SKM-1 treated with dmso at 0.1 percent for 144 hours (cell line): Measurements from ENCODE around the gene FAM78A.
"Not testable (repeated sequence)": the region's sequence is repeated elsewhere in the genome, so short reads cannot be mapped to it uniquely, and the experiment has no call there.

Source experiments
- DNase-seq: peaks from one replicate; lab custom pipeline; 2025; ENCODE audit not compliant: unreplicated experiment; lab: John Stamatoyannopoulos, UW

FAM78A gene

GRCh38 chr9:131282688-131283422 is 6.5 kb upstream of the FAM78A start:
- DNase-seq = no peak

- DNase-seq = no peak
Measured at GRCh38 chr9:131282175-131282574, 5.9 kb upstream of the FAM78A start.

- DNase-seq = no peak
Measured at GRCh38 chr9:131281119-131281965, 5.0 kb upstream of the FAM78A start.

DNA sequence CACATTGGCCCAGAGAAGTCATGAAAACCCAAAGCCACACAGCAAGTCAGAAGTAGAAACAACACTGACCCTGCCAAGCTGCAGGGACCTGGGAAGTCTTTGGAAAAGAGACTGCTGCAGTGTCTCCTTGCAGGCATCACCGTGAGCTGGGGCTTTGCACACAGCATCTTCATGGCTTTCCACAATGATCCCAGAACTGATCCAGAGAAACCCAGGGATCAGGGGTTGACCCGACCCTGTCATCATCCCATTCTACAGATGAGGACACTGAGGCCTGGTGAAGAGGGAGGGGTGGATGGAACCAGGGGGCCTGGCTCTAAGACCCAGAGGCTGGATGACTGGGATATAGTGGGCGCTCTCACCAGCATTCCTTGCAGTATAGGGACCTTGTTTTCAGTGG is 4.3 kb upstream of the FAM78A start:
- no peak for DNase-seq

- DNase-seq = no peak
Measured at GRCh38 chr9:131279863-131280570, 3.7 kb upstream of the FAM78A start.

DNA sequence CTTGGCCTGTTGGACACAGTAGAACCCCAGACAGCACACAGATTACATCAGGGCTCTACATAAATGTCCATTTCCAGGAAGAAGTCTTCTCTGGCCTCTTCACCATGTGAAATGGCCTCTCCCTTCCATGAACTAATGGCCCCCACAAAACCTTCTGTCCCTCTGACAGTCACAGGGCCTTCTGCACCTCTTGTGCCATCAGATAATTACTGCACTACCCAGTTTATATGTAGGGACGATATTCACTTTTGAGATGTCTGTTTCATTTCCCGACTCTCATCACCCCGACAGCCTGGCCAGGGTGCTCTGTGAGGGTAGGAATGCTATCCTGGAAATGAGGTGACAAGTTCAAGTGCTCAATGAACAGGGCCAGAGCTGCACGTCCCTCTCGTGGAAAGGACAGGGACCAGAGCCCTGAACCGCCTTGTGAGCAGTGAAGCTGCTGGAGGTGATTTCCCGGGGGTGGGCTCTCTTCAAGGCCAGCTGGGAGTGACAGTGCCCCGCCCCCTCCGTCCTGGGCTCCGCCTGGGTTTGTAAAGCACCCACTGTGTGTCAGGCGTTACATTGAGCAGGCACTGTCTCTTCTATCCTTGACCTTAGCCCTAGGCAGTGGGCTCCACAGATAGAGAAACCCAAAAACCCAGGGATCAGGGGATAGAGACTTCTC is 3.0 kb upstream of the FAM78A start:
- DNase-seq = no peak

DNA sequence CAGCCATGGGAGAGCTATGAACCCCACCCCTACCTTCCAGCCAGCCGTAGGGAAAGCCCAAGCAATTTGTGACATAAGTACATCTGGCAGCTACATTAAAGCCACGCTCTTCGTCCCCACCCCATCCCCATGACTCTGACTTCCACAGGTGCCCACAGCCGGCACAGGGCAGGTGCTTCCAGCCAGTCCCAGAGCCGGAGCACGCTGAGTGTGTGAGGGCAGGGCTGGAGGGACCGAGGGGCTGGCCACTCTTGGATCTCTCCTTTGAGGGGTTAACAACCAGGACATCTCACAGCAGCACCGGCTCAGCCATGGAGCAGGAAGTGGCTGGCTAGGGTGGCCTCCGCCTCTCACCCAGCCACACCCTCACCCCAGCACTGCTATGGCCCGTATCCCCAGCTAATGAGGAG is 2.4 kb upstream of the FAM78A start:
- no peak for DNase-seq

DNA sequence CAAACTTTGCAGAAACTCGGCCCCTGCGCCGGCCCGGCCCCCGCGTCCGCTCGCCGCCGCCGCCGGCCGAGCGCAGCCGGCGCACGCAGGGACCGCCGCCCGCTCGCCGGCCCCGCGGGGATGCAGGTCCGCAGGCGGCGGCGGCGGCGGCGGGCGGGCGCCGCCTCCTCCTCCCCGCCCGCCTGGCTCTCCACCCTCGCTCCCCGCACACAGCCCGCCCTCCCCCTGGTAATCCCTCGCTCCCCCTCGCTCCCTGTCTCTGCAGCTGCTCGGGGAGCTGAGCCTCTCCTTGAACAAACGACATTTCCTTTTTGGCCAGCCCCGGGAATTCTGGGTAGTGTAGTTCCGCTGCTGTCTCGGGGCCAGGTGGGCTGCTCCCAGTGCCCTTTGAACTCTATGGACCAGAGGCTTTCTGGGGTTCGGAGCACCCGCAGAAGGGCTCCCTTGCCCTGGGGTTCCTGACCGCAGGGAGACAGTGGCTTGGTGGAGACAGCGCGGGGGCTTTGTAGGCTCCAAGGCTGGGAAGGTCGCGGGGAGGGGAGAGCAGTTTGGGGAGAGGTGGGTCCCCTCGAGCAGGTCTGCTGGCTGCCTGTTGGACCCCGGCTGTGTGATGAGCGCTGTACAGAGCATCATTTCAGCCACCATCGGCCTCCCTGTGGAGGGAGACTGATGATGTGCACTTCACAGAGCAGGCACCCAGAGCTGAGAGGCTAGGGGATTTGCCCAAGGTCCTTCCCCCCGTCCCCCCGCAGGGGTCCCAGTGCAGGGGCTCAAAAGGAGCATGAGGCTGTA is 1.8 kb upstream of the FAM78A start:
- peak; percentile 80 for DNase-seq

- DNase-seq = no peak
Measured at GRCh38 chr9:131277287-131277909, 1.1 kb upstream of the FAM78A start.

DNA sequence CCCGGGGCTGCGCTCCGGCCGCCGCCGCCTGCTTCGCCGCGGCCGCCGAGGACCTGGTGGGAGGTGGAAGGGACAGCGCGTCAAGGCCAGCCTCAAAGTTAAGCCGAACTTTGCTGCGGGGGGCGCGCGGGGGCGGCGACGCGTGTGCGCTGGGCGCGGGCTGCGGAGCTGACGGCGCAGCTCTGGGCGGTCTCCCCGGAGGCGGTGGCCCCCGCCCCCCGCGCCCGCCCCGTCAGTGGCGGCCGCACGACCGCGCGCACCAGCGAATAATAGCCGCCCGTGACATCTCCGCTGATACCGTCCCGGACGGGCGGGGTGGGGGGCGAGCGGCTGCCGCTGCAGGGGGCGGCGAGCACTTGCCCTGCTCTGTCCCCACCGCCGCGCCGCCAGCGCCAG is 579 bp upstream of the FAM78A start:
- no peak for DNase-seq

- DNase-seq = no peak
Measured at GRCh38 chr9:131275332-131276093, 797 bp downstream of the FAM78A start.

DNA sequence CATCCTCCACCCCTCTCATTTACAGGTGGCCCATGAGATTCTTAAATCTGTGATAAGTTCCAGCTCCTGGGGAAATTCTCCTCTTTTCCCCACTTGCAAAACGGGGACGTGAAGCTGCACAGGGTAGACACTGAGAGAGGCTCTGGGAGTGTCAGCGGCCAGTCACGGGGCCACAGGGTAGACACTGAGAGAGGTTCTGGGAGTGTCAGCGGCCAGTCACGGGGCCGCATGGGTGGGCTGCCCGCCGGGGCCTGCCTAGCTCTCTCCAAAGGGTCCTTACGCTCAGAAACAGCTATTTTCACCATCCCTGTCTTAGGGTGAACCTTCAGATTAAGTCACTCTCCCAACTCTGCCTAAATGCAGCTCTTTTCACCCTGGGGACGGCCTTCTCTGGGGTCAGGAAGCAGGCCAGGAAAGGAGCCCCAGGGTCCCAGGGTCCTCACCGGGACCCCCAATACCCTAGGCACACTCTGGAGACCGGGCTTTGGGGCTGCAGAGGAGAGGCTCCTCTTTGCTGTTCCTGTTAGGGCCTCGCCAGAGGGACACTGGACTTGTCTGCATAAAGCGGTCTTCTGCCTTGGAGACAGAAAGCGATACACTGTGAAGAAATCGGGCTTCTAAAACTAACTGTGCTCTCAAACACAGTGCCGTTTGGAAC is 1.5 kb downstream of the FAM78A start:
- no peak for DNase-seq

DNA sequence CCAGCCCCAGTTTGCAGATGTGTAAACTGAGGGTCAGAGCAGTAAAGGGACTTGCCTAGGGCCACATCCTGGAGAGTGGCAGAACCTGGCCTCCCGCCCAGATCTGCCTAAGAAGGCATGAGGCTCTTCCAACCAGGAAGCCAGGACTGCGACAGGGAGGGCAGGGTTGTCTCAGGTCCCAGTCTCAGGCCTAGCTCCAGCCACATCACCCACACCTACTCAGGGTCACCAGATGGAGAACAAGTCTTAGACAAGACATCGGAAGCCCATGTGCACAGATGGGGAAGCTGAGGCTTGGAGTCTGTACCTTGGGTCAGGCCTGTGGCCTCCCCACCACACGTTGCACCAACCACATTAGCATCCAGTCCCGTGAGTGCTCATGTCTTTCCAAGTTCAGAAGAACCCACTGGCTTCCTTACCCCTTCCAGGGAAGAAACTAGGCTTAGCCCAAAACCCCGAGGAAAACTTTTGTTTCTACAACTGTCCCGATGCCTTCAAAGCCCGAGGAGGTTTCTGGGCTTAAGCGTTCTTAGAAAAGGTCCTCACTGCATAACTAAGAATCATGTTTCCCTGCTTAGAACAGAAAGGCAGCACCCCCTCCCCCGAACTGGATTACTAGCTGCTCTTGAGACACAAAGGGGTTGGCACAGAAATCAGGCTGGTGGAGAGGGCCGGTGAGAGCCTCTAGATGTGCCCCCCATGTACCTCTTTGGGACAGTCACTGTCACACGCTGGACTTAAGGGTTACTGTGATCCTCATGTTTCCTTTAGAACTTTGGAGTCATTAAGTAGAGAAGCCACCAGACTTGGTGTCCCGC is 2.2 kb downstream of the FAM78A start:
- peak; percentile 91 for DNase-seq

DNA sequence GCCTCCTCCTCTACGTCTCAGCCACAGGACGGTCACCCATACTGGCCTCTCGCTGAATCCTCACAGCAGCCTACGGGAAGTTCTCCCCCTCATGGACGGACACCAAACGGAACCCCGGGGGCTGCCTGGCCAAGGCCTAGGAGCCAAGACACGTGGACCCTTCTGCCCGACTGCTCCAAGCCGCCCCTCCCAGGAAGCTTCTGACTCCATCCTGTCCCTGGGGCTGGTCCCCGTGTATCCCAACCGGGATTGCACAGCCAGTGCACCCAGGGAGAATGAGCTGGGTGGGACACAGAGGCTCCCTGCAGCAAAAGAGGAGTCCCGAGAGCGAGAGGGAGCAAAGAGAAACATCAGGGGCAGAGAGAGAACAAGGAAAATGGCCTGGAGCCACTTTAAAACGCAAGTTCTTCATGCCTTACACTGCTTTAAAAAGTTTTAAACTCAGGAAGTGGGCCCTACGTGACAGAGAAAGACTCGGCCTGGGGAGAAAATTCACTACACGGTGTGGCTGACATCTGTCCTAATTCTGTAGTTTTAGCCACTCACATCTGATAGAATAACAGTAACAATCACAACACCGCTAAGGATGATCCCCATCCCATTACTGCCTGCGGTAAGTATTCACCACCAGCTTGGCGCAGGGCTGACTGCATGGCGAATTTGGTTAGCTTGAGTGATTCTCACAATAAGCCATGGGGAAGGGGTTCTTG is 3.0 kb downstream of the FAM78A start:
- DNase-seq = no peak

- no peak for DNase-seq
Measured at GRCh38 chr9:131272212-131272611, 4.1 kb downstream of the FAM78A start.

- no peak for DNase-seq
Measured at GRCh38 chr9:131271506-131271931, 4.8 kb downstream of the FAM78A start.

- DNase-seq = not testable (repeated sequence)
Measured at GRCh38 chr9:131271016-131271273, 5.4 kb downstream of the FAM78A start.
